ENCODE results near the gene MPL. TPM values are rescaled to one million over a fixed set of nuclear protein-coding genes. Genes with fewer than 3 reads are reported as not detected.

Gene MPL
- total and polyA plus RNA-seq, 2 of the 13 experiments (the other 11 are each of a cell fraction or from before 2014, with no cell fraction given), result not detected

DNA sequence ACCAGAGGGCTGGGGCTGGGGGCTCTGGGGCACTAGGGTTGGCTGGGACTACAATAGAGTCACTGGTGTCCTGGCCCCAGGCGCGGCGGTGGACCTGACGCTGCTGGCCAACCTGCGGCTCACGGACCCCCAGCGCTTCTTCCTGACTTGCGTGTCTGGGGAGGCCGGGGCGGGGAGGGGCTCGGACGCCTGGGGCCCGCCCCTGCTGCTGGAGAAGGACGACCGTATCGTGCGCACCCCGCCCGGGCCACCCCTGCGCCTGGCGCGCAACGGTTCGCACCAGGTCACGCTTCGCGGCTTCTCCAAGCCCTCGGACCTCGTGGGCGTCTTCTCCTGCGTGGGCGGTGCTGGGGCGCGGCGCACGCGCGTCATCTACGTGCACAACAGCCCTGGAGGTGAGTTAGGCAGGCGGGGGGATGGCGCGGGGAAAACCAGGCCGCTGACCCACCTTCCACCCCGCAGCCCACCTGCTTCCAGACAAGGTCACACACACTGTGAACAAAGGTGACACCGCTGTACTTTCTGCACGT is 32.8 kb upstream of the MPL start:
- H3K36me3 ChIP-seq (replicated peaks in 1 of 2; ENCODE audit: control insufficient read depth in 1 of 2, insufficient read depth in 2 of 2, low read length in 2 of 2), result no peaks in the 10 kb centered on the region
- in situ Hi-C loops (cut with HindIII; ENCODE audit: extremely low pct_ligation_motif_present, low pct_unique_long_range_greater_than_20kb), result no loop called here
- CTCF ChIA-PET (ENCODE audit: low intra/inter-chr PET ratio, low total read pairs), result no interaction called here
- no peak overlapping the region for H3K9ac ChIP-seq (ENCODE audit: insufficient read depth, low read depth, low read length)
- no peaks in the 10 kb centered on the region for H4K20me1 ChIP-seq (ENCODE audit: insufficient read depth, low read length)
- FAIRE-seq (no peak), ATAC-seq (no peak), DNase-seq (ENCODE audit: low spot score) (no peak)
- peaks cover 0 to 42% of the 10 kb centered on the region in 2 experiments; a peak in 3 of 5 replicates for H3K27me3 ChIP-seq (ENCODE audit: control insufficient read depth in 1 of 2, insufficient read depth in 2 of 2, low read length in 2 of 2)
- peaks cover 25% of the 10 kb centered on the region for H3K4me1 ChIP-seq (ENCODE audit: insufficient read depth, low read length)
- H3K9me3 ChIP-seq (ENCODE audit: low read length), result no peaks in the 10 kb centered on the region
- H2AFZ ChIP-seq (ENCODE audit: low read length), result no peak overlapping the region
- 84% methylated on average over 29 of the region's 46 CpGs for WGBS (ENCODE audit: low lambda C conversion rate)
- no peak overlapping the region for H3K27ac ChIP-seq (ENCODE audit: extremely low read length, insufficient read depth, low read length)
- TF ChIP-seq BORCS8-MEF2B (CRISPR knock-in tag; IDR thresholded peaks at IDR 0.05), result no peak
- no peak for TF ChIP-seq SIN3A (IDR thresholded peaks at IDR 0.05; ENCODE audit: borderline replicate concordance, low read depth, low read length)
- TF ChIP-seq ZZZ3 (CRISPR knock-in tag; IDR thresholded peaks at IDR 0.05; ENCODE audit: borderline replicate concordance), result no peak
- TF ChIP-seq, protein P1, sequence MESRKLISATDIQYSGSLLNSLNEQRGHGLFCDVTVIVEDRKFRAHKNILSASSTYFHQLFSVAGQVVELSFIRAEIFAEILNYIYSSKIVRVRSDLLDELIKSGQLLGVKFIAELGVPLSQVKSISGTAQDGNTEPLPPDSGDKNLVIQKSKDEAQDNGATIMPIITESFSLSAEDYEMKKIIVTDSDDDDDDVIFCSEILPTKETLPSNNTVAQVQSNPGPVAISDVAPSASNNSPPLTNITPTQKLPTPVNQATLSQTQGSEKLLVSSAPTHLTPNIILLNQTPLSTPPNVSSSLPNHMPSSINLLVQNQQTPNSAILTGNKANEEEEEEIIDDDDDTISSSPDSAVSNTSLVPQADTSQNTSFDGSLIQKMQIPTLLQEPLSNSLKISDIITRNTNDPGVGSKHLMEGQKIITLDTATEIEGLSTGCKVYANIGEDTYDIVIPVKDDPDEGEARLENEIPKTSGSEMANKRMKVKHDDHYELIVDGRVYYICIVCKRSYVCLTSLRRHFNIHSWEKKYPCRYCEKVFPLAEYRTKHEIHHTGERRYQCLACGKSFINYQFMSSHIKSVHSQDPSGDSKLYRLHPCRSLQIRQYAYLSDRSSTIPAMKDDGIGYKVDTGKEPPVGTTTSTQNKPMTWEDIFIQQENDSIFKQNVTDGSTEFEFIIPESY (CRISPR knock-in tag; IDR thresholded peaks at IDR 0.05), result peak; percentile 51; the same call in 1 of the 2 replicates
- TF ChIP-seq HIVEP1 (CRISPR knock-in tag; IDR thresholded peaks at IDR 0.05), result no peak
- no peak for TF ChIP-seq POLR2AphosphoS2 (IDR thresholded peaks at IDR 0.05; ENCODE audit: low read depth, low read length)
- no peak for TF ChIP-seq GTF2F1 (IDR thresholded peaks at IDR 0.05; ENCODE audit: low read length)
- TF ChIP-seq, protein P2, sequence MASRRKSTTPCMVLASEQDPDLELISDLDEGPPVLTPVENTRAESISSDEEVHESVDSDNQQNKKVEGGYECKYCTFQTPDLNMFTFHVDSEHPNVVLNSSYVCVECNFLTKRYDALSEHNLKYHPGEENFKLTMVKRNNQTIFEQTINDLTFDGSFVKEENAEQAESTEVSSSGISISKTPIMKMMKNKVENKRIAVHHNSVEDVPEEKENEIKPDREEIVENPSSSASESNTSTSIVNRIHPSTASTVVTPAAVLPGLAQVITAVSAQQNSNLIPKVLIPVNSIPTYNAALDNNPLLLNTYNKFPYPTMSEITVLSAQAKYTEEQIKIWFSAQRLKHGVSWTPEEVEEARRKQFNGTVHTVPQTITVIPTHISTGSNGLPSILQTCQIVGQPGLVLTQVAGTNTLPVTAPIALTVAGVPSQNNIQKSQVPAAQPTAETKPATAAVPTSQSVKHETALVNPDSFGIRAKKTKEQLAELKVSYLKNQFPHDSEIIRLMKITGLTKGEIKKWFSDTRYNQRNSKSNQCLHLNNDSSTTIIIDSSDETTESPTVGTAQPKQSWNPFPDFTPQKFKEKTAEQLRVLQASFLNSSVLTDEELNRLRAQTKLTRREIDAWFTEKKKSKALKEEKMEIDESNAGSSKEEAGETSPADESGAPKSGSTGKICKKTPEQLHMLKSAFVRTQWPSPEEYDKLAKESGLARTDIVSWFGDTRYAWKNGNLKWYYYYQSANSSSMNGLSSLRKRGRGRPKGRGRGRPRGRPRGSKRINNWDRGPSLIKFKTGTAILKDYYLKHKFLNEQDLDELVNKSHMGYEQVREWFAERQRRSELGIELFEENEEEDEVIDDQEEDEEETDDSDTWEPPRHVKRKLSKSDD (CRISPR knock-in tag; IDR thresholded peaks at IDR 0.05; ENCODE audit: low read depth), result 0 out of 2 replicates have a peak, but pooled peaks have one; percentile 26
- no TSS peak for BruUV-seq (replicated peaks)
- no peaks in the 10 kb centered on the region for H3K79me2 ChIP-seq (ENCODE audit: insufficient read depth, low read length)
- no peak overlapping the region for H3K4me3 ChIP-seq (replicated peaks in 1 of 3; ENCODE audit: insufficient read depth in 1 of 3, low read depth in 2 of 3, low read length in 3 of 3)
- POLR2A ChIA-PET, result no interaction called here
- no peak overlapping the region for H3K4me2 ChIP-seq (ENCODE audit: low read depth, low read length)
- intact Hi-C loops (cut with micrococcal nuclease; ENCODE audit: unreplicated experiment), result no loop called here

All from HepG2 (cell line).